Suprapubic skin (tissue), 3 donors: ENCODE measurements around the gene BCL7C.

Experiments used
- CTCF ChIP-seq, 2 donors: fragments of 200-600 bp in 1 of 2; fragments of 450-650 bp in 1 of 2; sonication (generic) in 1 of 2; IDR thresholded peaks; one replicate each; pipeline ENCODE4 v1.5.1; 2016 to 2019; ENCODE audit warnings: antibody characterized with exemption in 2 of 2, mild to moderate bottlenecking in 1 of 2, moderate library complexity in 1 of 2
- EP300 ChIP-seq: sonication (generic); formaldehyde crosslinking; IDR thresholded peaks from one replicate; pipeline ENCODE4 v1.6.1; 2017; ENCODE audit warnings: antibody characterized with exemption
- POLR2A ChIP-seq, 2 donors: fragments of 450-650 bp; IDR thresholded peaks; one replicate each; pipeline ENCODE4 v1.6.1; 2017; ENCODE audit warnings: antibody characterized with exemption in 2 of 2, mild to moderate bottlenecking in 2 of 2, moderate library complexity in 2 of 2

GRCh38 chr16:30920891-30921290 lies 27.0 kb upstream of the BCL7C start:
- TF ChIP-seq CTCF (IDR thresholded peaks at IDR 0.05) (no peak), EP300 (no peak), POLR2A (IDR thresholded peaks at IDR 0.05) (no peak)
